Activated B cell treated with CpG ODN at 0.5 μM for 24 hours (primary cell): ENCODE measurements around the gene CTR9. TPM values are rescaled to one million over a fixed set of nuclear protein-coding genes. Genes with fewer than 3 reads are reported as not detected.

ENCODE experiments used
- ATAC-seq: fragments of 200-7000 bp; cut with Tn5 transposase; one replicate; pipeline ENCODE4 v1.10.0; 2021; ENCODE audit warnings: low read depth, mild to moderate bottlenecking, moderate library complexity
- CTCF ChIA-PET: fragments of 350-600 bp; sonication (Branson Sonifier 250); formaldehyde crosslinking; loops from one replicate; lab custom pipeline; 2021; ENCODE audit warnings: antibody characterized with exemption; lab: Charles Lee
- POLR2A ChIA-PET: fragments of 350-600 bp; sonication (Branson Sonifier 250); formaldehyde crosslinking; loops from one replicate; lab custom pipeline; 2021; ENCODE audit warnings: antibody characterized with exemption; lab: Charles Lee
- DNase-seq: peaks from one replicate; pipeline ENCODE4 v3.0.0; 2022
- H3K27ac Mint-ChIP-seq: one replicate; pipeline ENCODE4 v1.8.0; 2020; ENCODE audit warnings: mixed read lengths
- H3K27me3 Mint-ChIP-seq: one replicate; pipeline ENCODE4 v1.8.0; 2021; ENCODE audit warnings: mixed read lengths
- H3K36me3 Mint-ChIP-seq: one replicate; pipeline ENCODE4 v1.8.0; 2021; ENCODE audit warnings: low read depth, mixed read lengths
- H3K4me1 Mint-ChIP-seq: one replicate; pipeline ENCODE4 v1.8.0; 2021; ENCODE audit warnings: mixed read lengths
- H3K4me3 Mint-ChIP-seq: one replicate; pipeline ENCODE4 v1.8.0; 2020; ENCODE audit warnings: mild to moderate bottlenecking, mixed read lengths
- H3K9me3 Mint-ChIP-seq: one replicate; pipeline ENCODE4 v1.8.0; 2020; ENCODE audit warnings: mixed read lengths
- CTCF ChIP-seq: fragments of 200-600 bp; IDR thresholded peaks from one replicate; pipeline ENCODE4 v1.8.0; 2022; ENCODE audit warnings: antibody characterized with exemption, mild to moderate bottlenecking
- intact Hi-C: fragments of 100-400 bp; cut with micrococcal nuclease; formaldehyde crosslinking; loops from one replicate; pipeline ENCODE4 v1.15.1; 2024
- total RNA-seq: library from RNA; stranded (reverse); gene quantifications from 2 replicates; pipeline ENCODE4 v1.2.3, GENCODE V29; 2022

Gene CTR9
- total RNA-seq: 50.6 and 52.8 TPM in 2 replicates

- Mint-ChIP-seq H3K27me3 (no peaks in the 10 kb centered on the region), H3K4me1 (peaks cover 23% of the 10 kb centered on the region), H3K4me3 (peak within 1 kb of the TSS; percentile 95), H3K27ac (peak within 1 kb of the TSS; percentile 89), H3K9me3 (no peaks in the 10 kb centered on the region), H3K36me3 (peaks cover 40% of the 10 kb centered on the region)
- intact Hi-C loops: loop anchor here (1.0 kb wide), 2 partner anchors 11 to 107 kb away; partner anchors contain the start of gene ZBED5
- peak; percentile 90 for DNase-seq
- POLR2A ChIA-PET: interaction anchor here (0.6 to 1.2 kb wide), 14 partner anchors 12 to 451 kb away, joined by 3 to 30 read pairs (median 3); partner anchors contain the start of genes AMPD3, EIF4G2 and ZBED5
- TF ChIP-seq CTCF: no peak
- CTCF ChIA-PET: interaction anchor here (0.7 to 1.1 kb wide), 7 partner anchors 9 to 345 kb away, joined by 3 to 4 read pairs (median 3); partner anchors contain the start of genes EIF4G2 and RNF141
- ATAC-seq: peak; percentile 90
Measured at GRCh38 chr11:10750838-10751580, at the start of gene CTR9. TSS of gene CTR9 (plus strand) at chr11:10751246. CDS start at chr11:10751413, 167 bp downstream.

GRCh38 chr11:10701982-10702381 lies 49.1 kb upstream of the CTR9 start:
- peaks cover 2% of the 10 kb centered on the region for H3K9me3 Mint-ChIP-seq
- peaks cover 5% of the 10 kb centered on the region for H3K4me1 Mint-ChIP-seq
- ATAC-seq (no peak), DNase-seq (no peak)
- H3K27me3 Mint-ChIP-seq: no peaks in the 10 kb centered on the region
- ChIA-PET CTCF (no interaction called here), POLR2A (no interaction called here)
- H3K4me3 Mint-ChIP-seq: no peak overlapping the region
- no peaks in the 10 kb centered on the region for H3K36me3 Mint-ChIP-seq
- no peak overlapping the region for H3K27ac Mint-ChIP-seq
- intact Hi-C loops: no loop called here
- TF ChIP-seq CTCF: no peak

GRCh38 chr11:10708131-10708530 lies 42.9 kb upstream of the CTR9 start:
- H3K27ac Mint-ChIP-seq: no peak overlapping the region
- POLR2A ChIA-PET: no interaction called here

GRCh38 chr11:10709299-10710086 lies 41.6 kb upstream of the CTR9 start:
- POLR2A ChIA-PET: no interaction called here
- no peak overlapping the region for H3K27ac Mint-ChIP-seq
- no peaks in the 10 kb centered on the region for H3K27me3 Mint-ChIP-seq
- DNase-seq (no peak), ATAC-seq (no peak)
- intact Hi-C loops: no loop called here
- no peaks in the 10 kb centered on the region for H3K4me1 Mint-ChIP-seq
- H3K36me3 Mint-ChIP-seq: no peaks in the 10 kb centered on the region
- CTCF ChIA-PET: no interaction called here
- no peak for TF ChIP-seq CTCF
- no peak overlapping the region for H3K4me3 Mint-ChIP-seq
- no peaks in the 10 kb centered on the region for H3K9me3 Mint-ChIP-seq

More at GRCh38 chr11:10708131-10708530, 42.9 kb upstream of the CTR9 start:
- Mint-ChIP-seq H3K4me1 (no peaks in the 10 kb centered on the region), H3K4me3 (no peak overlapping the region), H3K9me3 (no peaks in the 10 kb centered on the region), H3K36me3 (no peaks in the 10 kb centered on the region), H3K27me3 (no peaks in the 10 kb centered on the region)
- DNase-seq (no peak), ATAC-seq (no peak)
- TF ChIP-seq CTCF: no peak
- CTCF ChIA-PET: no interaction called here
- intact Hi-C loops: no loop called here

- intact Hi-C loops: no loop called here
- no peak for TF ChIP-seq CTCF
- H3K4me3 Mint-ChIP-seq: no peak overlapping the region
- H3K4me1 Mint-ChIP-seq: no peaks in the 10 kb centered on the region
- no peaks in the 10 kb centered on the region for H3K9me3 Mint-ChIP-seq
- H3K36me3 Mint-ChIP-seq: no peaks in the 10 kb centered on the region
- no peak for DNase-seq
- CTCF ChIA-PET: no interaction called here
- H3K27ac Mint-ChIP-seq: no peak overlapping the region
- ATAC-seq: no peak
- POLR2A ChIA-PET: no interaction called here
- H3K27me3 Mint-ChIP-seq: peaks cover 4% of the 10 kb centered on the region
Measured at GRCh38 chr11:10715571-10715970, 35.5 kb upstream of the CTR9 start.
